PC-9 (cell line): ENCODE measurements around the gene SHROOM3.

Experiments
- EZH2 ChIP-seq: fragments of 200-600 bp; sonication (generic); IDR thresholded peaks from 2 replicates; pipeline ENCODE4 v1.8.0; 2017; ENCODE audit warnings: antibody characterized with exemption, low read depth
- TF ChIP-seq, protein P1 (sequence below): fragments of 200-600 bp; sonication (generic); conservative IDR thresholded peaks from 2 replicates; pipeline ENCODE4 v1.6.1; 2017; ENCODE audit warnings: mixed run types, antibody characterized with exemption, mild to moderate bottlenecking, moderate library complexity

DNA sequence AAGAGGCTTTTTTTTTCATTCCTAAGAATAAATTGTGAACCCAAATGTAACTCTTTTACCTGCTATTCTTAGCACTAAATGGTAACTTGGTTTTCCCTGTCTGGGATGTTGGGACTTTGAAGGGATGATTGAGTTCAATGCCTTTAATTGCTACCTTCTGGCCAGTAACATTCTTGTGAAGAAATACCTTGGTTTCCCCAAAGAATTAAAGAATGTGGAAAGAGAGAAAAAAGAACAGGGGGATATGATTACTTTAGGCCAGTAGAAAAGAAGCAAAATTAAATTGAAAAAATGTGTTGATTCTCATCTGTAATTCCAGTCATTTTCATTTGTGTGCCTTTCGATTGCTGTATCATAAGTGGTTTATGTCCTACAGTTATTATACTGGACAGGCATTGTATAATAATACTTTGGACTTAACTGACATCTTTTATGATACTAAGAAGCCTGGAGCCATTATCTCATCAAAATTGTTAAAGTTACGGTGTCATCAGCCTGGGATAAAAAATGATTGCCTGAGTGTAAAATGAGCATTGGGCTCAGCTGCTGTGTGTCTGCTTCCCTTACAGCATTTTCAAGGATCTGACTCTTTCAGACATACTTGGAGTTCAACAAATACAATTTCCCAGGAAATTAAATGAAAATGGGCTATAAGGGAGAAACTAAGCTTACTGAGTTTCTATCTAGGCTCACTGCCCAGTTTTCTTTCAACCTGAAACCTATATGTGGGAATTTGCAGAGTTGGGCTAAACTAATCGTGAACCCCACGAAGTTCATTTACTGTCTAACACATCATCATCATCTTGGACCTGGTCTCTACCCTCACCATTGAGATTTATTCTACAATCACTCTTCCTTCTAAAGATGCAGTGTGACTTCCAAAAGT, 146.3 kb downstream of the SHROOM3 start:
- TF ChIP-seq, protein P1, sequence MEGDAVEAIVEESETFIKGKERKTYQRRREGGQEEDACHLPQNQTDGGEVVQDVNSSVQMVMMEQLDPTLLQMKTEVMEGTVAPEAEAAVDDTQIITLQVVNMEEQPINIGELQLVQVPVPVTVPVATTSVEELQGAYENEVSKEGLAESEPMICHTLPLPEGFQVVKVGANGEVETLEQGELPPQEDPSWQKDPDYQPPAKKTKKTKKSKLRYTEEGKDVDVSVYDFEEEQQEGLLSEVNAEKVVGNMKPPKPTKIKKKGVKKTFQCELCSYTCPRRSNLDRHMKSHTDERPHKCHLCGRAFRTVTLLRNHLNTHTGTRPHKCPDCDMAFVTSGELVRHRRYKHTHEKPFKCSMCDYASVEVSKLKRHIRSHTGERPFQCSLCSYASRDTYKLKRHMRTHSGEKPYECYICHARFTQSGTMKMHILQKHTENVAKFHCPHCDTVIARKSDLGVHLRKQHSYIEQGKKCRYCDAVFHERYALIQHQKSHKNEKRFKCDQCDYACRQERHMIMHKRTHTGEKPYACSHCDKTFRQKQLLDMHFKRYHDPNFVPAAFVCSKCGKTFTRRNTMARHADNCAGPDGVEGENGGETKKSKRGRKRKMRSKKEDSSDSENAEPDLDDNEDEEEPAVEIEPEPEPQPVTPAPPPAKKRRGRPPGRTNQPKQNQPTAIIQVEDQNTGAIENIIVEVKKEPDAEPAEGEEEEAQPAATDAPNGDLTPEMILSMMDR = no peak
- no peak for TF ChIP-seq EZH2
